Fibroblast of skin of right biceps (primary cell): ENCODE results near the gene TSPOAP1.

Experiments
- DNase-seq: peaks from one replicate; pipeline ENCODE4 v3.0.0-alpha.2; 2013

Gene TSPOAP1

GRCh38 chr17:58272367-58273280 is 56.0 kb downstream of the TSPOAP1 start:
- DNase-seq, result no peak

GRCh38 chr17:58271216-58271931 is 57.2 kb downstream of the TSPOAP1 start:
- no peak for DNase-seq

GRCh38 chr17:58270476-58271215 is 57.9 kb downstream of the TSPOAP1 start:
- no peak for DNase-seq

GRCh38 chr17:58269557-58270291 is 58.9 kb downstream of the TSPOAP1 start:
- no peak for DNase-seq

GRCh38 chr17:58268774-58269556 is 59.6 kb downstream of the TSPOAP1 start:
- no peak for DNase-seq

- no peak for DNase-seq
Measured at GRCh38 chr17:58268326-58268725, 60.3 kb downstream of the TSPOAP1 start.

- no peak for DNase-seq
Measured at GRCh38 chr17:58267347-58268324, 61.0 kb downstream of the TSPOAP1 start.

- no peak for DNase-seq
Measured at GRCh38 chr17:58265902-58266875, 62.4 kb downstream of the TSPOAP1 start.

- no peak for DNase-seq
Measured at GRCh38 chr17:58265271-58265670, 63.3 kb downstream of the TSPOAP1 start.

GRCh38 chr17:58264407-58265103 is 64.0 kb downstream of the TSPOAP1 start:
- no peak for DNase-seq

GRCh38 chr17:58263773-58264172 is 64.8 kb downstream of the TSPOAP1 start:
- no peak for DNase-seq

GRCh38 chr17:58262149-58262548 is 66.4 kb downstream of the TSPOAP1 start:
- no peak for DNase-seq

GRCh38 chr17:58254803-58255202 is 73.8 kb downstream of the TSPOAP1 start:
- no peak for DNase-seq

- DNase-seq, result no peak
Measured at GRCh38 chr17:58253082-58253481, 75.5 kb downstream of the TSPOAP1 start.

- DNase-seq, result no peak
Measured at GRCh38 chr17:58252141-58252540, 76.5 kb downstream of the TSPOAP1 start.
